HG03196 (cell line): ENCODE data around the gene MYCT1.

Experiments used
- ATAC-seq: cut with Tn5 transposase; IDR thresholded peaks from one replicate; pipeline ENCODE4 v1.9.1; 2021; ENCODE audit not compliant: unreplicated experiment

The MYCT1 gene

DNA sequence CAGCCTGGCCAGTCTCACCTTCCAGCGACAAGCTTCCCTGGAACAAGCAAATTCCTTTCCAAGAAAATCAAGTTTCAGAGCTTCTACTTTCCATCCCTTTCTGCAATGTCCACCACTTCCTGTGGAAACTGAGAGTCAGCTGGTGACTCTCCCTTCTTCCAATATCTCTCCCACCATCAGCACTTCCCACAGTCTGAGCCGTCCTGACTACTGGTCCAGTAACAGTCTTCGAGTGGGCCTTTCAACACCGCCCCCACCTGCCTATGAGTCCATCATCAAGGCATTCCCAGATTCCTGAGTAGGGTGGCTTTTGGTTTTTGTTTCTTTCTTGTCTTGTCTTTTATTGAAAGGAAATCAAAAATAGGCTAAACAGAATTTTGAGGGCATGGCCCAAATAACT is 24.3 kb downstream of the MYCT1 start:
- no peak for ATAC-seq

- ATAC-seq: no peak
Observed at GRCh38 chr6:152723398-152723797, 25.7 kb downstream of the MYCT1 start.

GRCh38 chr6:152726313-152726712 is 28.6 kb downstream of the MYCT1 start:
- ATAC-seq: no peak

DNA sequence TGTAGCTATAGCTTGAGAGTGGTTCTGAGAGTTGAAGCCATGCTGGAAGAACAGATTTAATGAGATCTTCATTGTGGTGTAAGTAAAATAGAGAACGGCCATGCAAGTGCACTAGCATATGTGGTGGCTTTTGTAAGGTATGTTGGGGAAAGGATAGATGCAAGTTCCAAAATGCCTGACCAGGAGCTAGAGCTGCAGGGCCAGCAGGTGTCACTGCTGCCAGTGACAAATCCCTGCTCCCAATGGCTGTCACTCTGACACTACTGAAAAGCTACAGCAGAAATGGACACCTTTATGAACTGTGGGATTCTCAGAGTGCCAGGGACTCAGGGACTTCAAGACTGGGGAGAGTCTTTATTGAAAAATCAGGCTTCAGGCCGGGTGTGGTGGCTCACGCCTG is 29.8 kb downstream of the MYCT1 start:
- no peak for ATAC-seq

DNA sequence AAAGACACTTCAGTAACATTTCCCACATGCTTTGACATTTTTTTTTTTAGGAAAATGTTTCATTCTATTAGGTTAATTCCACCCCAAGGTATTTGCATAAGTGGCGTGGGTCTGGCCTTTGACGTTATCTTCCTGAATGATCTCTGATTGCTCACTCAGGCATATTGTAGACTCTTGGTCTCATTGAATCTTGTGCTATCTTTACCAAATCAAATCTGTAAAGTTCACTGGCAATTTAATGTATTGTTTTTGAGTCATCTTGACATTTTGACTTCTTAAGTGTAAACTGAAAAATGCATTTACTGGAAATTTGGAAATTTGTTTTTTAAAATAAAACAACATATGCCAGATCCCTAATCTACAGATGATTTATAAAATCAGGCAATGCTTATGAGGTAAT is 36.9 kb downstream of the MYCT1 start:
- ATAC-seq: no peak

GRCh38 chr6:152736687-152737273 is 39.1 kb downstream of the MYCT1 start:
- ATAC-seq: no peak

- no peak for ATAC-seq
Observed at GRCh38 chr6:152745509-152746171, 47.9 kb downstream of the MYCT1 start.

- ATAC-seq: no peak
Observed at GRCh38 chr6:152746172-152746553, 48.5 kb downstream of the MYCT1 start.

GRCh38 chr6:152748843-152749242 is 51.1 kb downstream of the MYCT1 start:
- no peak for ATAC-seq

DNA sequence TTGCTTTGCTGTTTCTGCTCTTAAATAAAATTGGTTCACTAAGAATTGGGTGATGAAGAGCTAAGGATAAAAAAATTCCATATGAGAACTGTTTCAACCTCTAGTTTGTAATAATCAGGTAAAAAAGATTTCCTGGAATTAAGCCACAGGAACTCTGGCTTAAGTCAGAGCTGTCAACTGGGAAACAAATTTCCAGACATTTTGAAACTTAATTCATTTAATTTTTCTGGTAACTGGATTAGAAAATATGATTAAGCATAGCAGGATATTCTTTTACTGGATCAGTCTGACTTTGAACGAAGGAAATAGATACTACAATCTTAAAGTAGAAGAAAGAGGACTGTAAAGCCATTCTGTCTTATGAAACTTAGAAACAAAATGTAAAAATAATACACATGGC is 51.6 kb downstream of the MYCT1 start:
- ATAC-seq: no peak

- ATAC-seq: no peak
Observed at GRCh38 chr6:152750694-152751093, 53.0 kb downstream of the MYCT1 start, which contains the start of gene VIP. Gene VIP (plus strand): TSS chr6:152750797. CDS start chr6:152752178, 1,381 bp downstream.

DNA sequence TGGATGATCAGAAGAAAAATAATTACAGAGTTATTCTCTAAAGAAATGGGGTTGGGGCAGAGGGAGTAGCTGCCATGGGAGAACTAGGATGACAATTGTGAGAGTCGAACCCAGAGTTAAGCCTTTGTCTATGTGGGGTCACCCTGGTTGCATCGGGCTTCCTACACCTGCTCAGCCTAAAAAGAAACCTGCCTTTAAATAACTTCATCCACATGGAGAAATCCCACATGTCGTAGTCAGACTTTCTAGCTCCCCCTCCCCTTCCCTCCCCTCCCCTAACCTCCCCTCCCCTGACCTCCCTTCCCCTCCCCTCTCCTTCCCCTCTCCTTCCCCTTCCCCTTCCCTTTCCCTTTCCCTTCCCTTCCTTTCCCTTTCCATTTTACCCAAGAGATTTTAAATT is 67.6 kb downstream of the MYCT1 start:
- ATAC-seq: no peak

- no peak for ATAC-seq
Observed at GRCh38 chr6:152769159-152769558, 71.5 kb downstream of the MYCT1 start.

GRCh38 chr6:152769993-152770392 is 72.3 kb downstream of the MYCT1 start:
- no peak for ATAC-seq

DNA sequence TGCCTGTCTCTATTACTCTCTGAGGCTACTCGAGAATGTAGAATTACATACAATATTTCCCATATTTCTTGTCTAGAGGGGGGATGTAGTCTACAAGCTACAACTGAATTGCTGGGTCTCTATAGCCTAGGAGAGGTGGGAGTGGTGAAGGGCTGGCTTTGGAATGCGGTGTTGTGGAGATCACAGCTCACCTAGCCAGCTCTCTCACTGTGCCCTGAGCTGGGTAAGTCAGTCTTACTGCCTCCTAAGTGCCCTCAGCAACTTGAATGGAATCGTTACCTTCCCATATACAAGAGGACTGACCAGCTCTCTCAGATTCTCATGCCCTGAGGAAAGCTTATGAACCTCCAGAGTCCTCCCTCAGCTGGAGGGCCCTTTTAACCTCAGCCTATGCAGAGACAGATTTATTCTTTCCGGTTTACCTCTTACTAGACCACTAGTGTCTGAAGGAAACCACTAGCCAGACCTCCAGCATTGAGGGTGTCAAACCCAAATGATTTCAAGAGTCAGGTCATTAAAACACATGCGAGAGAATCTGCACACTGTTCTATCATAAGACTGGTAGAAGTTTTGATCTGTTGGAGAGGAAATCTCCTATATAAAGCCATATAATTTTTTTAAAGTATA is 73.5 kb downstream of the MYCT1 start:
- no peak for ATAC-seq
